NT2/D1 (cell line): ENCODE data around the gene HMGCL.

ENCODE experiments used
- DNase-seq: peaks from one replicate; pipeline ENCODE4 v3.0.0-alpha.2; 2011; ENCODE audit warnings: low read depth, low spot score
- H3K27me3 ChIP-seq: 2 replicates; pipeline ENCODE4 v1.6.0; 2011; ENCODE audit warnings: mild to moderate bottlenecking; ENCODE audit not compliant: insufficient read length, insufficient read depth
- H3K36me3 ChIP-seq: 2 replicates; pipeline ENCODE4 v1.6.1; 2011; ENCODE audit warnings: mild to moderate bottlenecking, low read length, mixed read lengths; ENCODE audit not compliant: insufficient read depth, insufficient read length
- H3K4me1 ChIP-seq: 2 replicates; pipeline ENCODE4 v1.5.1; 2011; ENCODE audit not compliant: insufficient read depth, insufficient read length
- H3K4me3 ChIP-seq: 2 replicates; pipeline ENCODE4 v1.5.1; 2011; ENCODE audit warnings: low read depth; ENCODE audit not compliant: insufficient read length
- H3K9ac ChIP-seq: 2 replicates; pipeline ENCODE4 v1.6.0; 2011; ENCODE audit warnings: low read depth; ENCODE audit not compliant: insufficient read length
- H3K9me3 ChIP-seq: 2 replicates; pipeline ENCODE4 v1.5.1; 2011; ENCODE audit warnings: mild to moderate bottlenecking, low read length; ENCODE audit not compliant: insufficient read depth
- SUZ12 ChIP-seq: IDR thresholded peaks from 2 replicates; pipeline ENCODE4 v1.6.1; 2011; ENCODE audit not compliant: insufficient read length, insufficient read depth; ENCODE audit errors: extremely low read depth
- YY1 ChIP-seq: IDR thresholded peaks from 2 replicates; pipeline ENCODE4 v1.6.1; 2011; ENCODE audit not compliant: insufficient read length, insufficient read depth
- ZNF274 ChIP-seq: IDR thresholded peaks from 2 replicates; pipeline ENCODE4 v1.6.1; 2011; ENCODE audit warnings: mild to moderate bottlenecking, low read depth, low read length

Gene HMGCL

DNA sequence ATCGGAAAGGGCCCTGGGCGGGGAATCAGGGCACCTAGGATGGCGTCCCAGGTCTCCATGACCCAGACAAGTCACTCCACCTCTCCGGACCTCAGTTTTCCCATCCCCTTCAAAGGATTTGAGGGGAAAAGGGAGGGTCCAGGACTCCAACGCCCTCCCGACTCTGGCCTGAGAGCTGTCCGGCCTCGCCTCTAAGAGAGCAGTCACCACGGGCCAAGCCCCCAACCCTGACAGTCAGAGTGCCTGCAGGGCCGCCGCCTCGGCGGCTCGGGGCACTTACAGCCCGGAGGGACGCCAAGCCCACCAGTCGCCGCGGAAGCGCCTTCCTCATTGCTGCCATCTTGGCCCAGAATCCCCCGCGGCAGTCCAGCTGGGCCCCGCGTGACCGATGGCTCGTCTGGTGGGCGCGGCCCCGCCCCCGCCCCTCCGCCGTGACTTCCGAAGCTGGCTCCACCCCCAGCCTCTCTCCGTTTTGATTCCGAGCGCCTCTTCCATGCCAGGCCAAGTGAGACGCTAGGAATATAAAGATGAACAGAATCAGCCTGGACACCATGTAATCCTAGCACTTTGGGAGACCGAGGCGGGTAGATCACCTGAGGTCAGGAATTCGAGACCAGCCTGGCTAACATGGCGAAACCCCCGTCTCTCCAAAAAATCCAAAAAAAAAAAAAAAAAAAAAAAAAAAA is at the start of gene HMGCL:
TSS of gene HMGCL (minus strand) at position 354 of the 686 bp plus-strand sequence. CDS start at position 340, 14 bp downstream.
- peak; percentile 88 for DNase-seq
- Histone ChIP-seq H3K4me3 (peak within 1 kb of the TSS; percentile 97), H3K27me3 (no peaks in the 10 kb centered on the region), H3K9ac (peak within 1 kb of the TSS; percentile 98), H3K36me3 (no peaks in the 10 kb centered on the region), H3K9me3 (no peaks in the 10 kb centered on the region), H3K4me1 (peaks cover 2% of the 10 kb centered on the region)
- TF ChIP-seq SUZ12 (no peak), YY1 (peak; percentile 92)

DNA sequence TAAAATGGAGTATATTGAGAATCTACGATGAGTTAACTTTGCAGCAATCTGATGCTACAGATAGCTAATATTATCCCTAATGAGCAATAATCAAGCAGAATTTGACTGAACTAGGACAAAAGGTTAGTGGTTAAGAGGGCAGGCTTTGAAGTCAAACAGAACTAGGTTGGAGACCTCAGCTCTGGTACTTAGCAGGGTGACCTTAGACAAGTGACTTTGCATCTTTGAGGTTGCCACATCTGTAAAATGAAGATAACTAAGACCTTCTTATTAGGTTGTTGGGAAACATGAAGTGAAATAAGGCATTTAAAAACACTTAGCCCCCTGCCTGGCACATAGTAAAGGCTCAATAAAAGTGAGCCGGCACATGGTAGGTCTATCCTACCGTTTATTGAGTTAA is 47.2 kb upstream of the HMGCL start:
- H3K27me3 ChIP-seq, result peaks cover 22% of the 10 kb centered on the region

DNA sequence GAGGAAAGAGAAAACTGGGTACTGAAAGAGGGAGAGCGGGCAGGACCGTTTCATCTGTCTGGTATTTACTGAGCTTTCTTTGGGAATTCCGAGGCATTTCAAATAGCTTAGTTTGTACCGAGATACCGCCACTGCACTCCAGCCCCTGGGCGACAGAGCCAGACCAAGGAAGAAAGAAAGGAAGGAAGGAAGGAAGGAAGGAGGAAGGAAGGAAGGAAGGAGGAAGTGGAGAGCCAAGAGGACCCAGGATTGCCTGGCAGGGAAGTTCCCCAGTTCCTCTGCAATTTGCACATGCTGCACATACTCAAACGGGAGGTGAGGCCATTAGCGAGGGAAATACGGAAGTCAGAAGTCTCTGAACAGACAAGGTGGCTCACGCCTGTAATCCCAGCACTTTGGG is 43.8 kb upstream of the HMGCL start:
- Histone ChIP-seq H3K9me3 (no peaks in the 10 kb centered on the region), H3K9ac (no peak overlapping the region), H3K36me3 (no peaks in the 10 kb centered on the region), H3K4me1 (no peaks in the 10 kb centered on the region), H3K27me3 (peaks cover 42% of the 10 kb centered on the region), H3K4me3 (no peak overlapping the region)
- TF ChIP-seq YY1 (no peak), SUZ12 (no peak), ZNF274 (no peak)
- no peak for DNase-seq

More for the DNA sequence above, 47.2 kb upstream of the HMGCL start:
- DNase-seq, result no peak
- no peak for TF ChIP-seq SUZ12
- TF ChIP-seq ZNF274, result no peak
- TF ChIP-seq YY1, result no peak
- H3K9ac ChIP-seq, result no peak overlapping the region
- H3K36me3 ChIP-seq, result no peaks in the 10 kb centered on the region
- H3K4me3 ChIP-seq, result no peak overlapping the region
- peaks cover 6% of the 10 kb centered on the region; the same call in 1 of the 2 replicates for H3K9me3 ChIP-seq
- no peaks in the 10 kb centered on the region for H3K4me1 ChIP-seq

DNA sequence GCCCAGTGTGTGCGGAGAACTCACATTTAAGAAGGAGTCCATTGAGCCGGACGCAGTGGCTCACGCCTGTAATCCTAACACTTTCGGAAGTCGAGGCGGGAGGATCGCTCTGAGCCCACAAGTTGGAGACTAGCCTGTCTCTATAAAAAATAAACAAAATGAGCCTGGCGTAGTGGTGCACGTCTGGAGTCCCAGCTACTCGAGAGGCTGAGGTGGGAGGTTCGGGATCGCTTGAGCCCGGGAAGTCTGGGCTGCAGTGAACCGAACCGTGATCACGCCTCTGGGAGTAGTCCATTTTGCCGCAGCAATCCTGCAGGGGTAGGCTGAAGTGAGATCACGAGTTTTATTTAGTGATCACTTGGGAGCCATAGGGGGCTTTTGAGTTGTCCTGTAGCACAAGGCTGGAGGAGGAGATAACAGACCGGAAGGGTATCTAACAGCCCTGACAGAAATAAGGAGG is 43.4 kb upstream of the HMGCL start:
- TF ChIP-seq ZNF274 (no peak), SUZ12 (no peak), YY1 (no peak)
- Histone ChIP-seq H3K4me1 (no peaks in the 10 kb centered on the region), H3K36me3 (no peaks in the 10 kb centered on the region), H3K27me3 (peaks cover 42% of the 10 kb centered on the region), H3K9ac (no peak overlapping the region), H3K9me3 (no peaks in the 10 kb centered on the region), H3K4me3 (no peak overlapping the region)
- DNase-seq, result no peak

DNA sequence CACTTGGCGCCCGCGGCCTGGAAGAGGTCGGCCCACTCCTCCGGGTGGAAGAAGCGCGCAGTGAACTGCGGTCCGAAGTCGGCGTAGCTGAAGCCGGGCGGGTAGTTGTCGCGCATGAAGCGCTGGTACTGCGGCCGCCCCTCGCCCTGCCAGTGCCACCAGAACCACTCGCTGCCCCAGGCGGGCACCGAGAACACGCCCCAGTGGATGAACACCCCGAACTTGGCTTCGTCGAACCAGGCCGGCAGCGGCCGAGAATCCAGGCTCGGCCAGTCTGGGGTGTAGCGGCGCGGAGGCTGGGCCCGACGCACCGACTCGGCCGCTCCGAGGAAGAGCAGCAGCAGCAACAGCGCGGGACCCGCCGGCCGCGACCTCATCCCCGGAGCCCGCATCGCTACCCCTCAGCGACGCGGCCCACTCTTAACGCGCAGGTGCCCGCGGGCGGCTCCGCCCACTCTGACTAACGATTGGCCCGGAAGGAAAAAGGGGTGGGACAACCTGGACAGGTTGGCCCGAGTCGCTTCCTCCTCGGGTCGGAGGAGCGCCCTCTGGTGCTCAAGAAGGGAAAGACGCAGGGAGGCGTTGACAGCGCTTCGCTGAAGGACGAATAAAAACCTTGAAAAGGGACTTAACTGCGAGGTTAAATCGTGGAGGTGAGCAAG is 42.8 kb upstream of the HMGCL start, which contains the start of gene FUCA1:
TSS of gene FUCA1 (minus strand) at position 396 of the 662 bp plus-strand sequence. CDS start at position 392, 4 bp downstream.
- H3K36me3 ChIP-seq, result no peaks in the 10 kb centered on the region
- TF ChIP-seq ZNF274, result no peak
- peak; percentile 86 for TF ChIP-seq SUZ12
- no peak for TF ChIP-seq YY1
- peak within 1 kb of the TSS; percentile 88 for H3K9ac ChIP-seq
- H3K27me3 ChIP-seq, result peaks cover 42% of the 10 kb centered on the region
- no peaks in the 10 kb centered on the region for H3K4me1 ChIP-seq
- H3K4me3 ChIP-seq, result peak within 1 kb of the TSS; percentile 78
- DNase-seq, result peak; percentile 96
- no peaks in the 10 kb centered on the region for H3K9me3 ChIP-seq

DNA sequence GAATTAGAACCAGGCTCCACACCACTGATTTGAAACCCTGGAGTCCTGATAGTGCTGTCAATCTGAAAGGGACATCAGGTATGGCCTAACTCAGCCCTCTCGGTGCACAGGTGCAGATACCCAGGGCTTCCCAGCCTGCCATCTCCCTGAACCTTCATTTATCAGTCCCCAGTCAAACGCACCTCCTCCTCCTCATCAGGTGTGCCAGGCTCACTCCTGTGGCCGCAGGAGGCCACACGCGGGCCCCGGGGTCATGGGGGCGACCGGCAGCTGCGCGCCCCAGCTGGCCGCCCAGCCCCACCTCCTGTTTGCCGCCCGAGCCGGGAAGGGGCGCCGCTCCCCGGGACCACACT is 42.3 kb upstream of the HMGCL start:
- H3K9ac ChIP-seq, result peak overlapping the region; percentile 88
- TF ChIP-seq SUZ12 (no peak), ZNF274 (no peak), YY1 (no peak)
- no peaks in the 10 kb centered on the region for H3K9me3 ChIP-seq
- DNase-seq, result no peak
- H3K4me1 ChIP-seq, result no peaks in the 10 kb centered on the region
- H3K4me3 ChIP-seq, result peak overlapping the region; percentile 78
- peaks cover 42% of the 10 kb centered on the region for H3K27me3 ChIP-seq
- no peaks in the 10 kb centered on the region for H3K36me3 ChIP-seq

DNA sequence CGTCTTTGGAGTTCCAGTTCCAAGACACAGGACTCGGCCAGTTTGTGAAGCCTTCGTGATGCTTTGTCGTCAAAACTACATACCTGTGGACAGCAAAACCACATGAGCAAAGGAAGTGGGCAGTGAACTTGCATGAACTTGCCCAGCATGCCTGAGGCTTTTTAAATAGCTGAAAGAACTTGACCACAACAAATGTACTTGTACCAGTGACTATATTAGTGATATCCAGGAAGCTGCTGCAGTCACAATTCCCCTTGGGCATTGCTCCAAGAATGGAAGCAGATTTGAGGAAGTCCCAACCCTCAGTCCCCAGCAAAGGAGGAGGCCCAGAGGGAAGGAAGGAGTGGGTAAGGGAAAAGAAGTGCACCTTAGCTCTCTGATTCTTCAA is 40.3 kb upstream of the HMGCL start:
- peaks cover 42% of the 10 kb centered on the region for H3K27me3 ChIP-seq
- no peak for TF ChIP-seq ZNF274
- no peak for TF ChIP-seq SUZ12
- TF ChIP-seq YY1, result no peak
- DNase-seq, result no peak
- H3K9me3 ChIP-seq, result no peaks in the 10 kb centered on the region
- no peaks in the 10 kb centered on the region for H3K36me3 ChIP-seq
- H3K9ac ChIP-seq, result no peak overlapping the region
- no peaks in the 10 kb centered on the region for H3K4me1 ChIP-seq
- H3K4me3 ChIP-seq, result no peak overlapping the region
